Panc1 (cell line): ENCODE data around the gene GRIN2C. TPM values are rescaled to one million over a fixed set of nuclear protein-coding genes. Genes with fewer than 3 reads are reported as not detected.

Experiments used
- ATAC-seq: fragments of 200-7000 bp; cut with Tn5 transposase; 2 replicates; pipeline ENCODE4 v1.9.1; 2020; ENCODE audit warnings: mild to moderate bottlenecking, moderate library complexity
- BruUV-seq: library from RNA; stranded (reverse); fragments of 400-500 nt; replicated peaks from 2 replicates; lab custom pipeline; 2021; lab: Mats Ljungman, UMichigan
- CTCF ChIA-PET: fragments of 300-600 bp; sonication (Branson Sonifier 250); formaldehyde crosslinking; loops from one replicate; lab custom pipeline; 2022; ENCODE audit warnings: antibody characterized with exemption; lab: Charles Lee
- POLR2A ChIA-PET: fragments of 300-600 bp; sonication (Branson Sonifier 250); formaldehyde crosslinking; loops from one replicate; lab custom pipeline; 2022; ENCODE audit warnings: antibody characterized with exemption; lab: Charles Lee
- DNase-seq: peaks from one replicate; pipeline ENCODE4 v3.0.0-alpha.2; 2010; ENCODE audit warnings: low read depth, low spot score
- H3K27ac ChIP-seq: 2 replicates; pipeline ENCODE4 v1.5.1; 2011; ENCODE audit warnings: mild to moderate bottlenecking, low read length, inconsistent platforms
- H3K27me3 ChIP-seq: fragments of 200-500 bp; sonication (Bioruptor generic); 2 replicates; pipeline ENCODE4 v1.6.0; 2014; ENCODE audit warnings: low read length, inconsistent platforms; ENCODE audit not compliant: control insufficient read depth, insufficient read depth
- H3K36me3 ChIP-seq: fragments of 200-500 bp; sonication (Bioruptor generic); 2 replicates; pipeline ENCODE4 v1.5.1; 2014; ENCODE audit warnings: inconsistent platforms, mild to moderate bottlenecking, low read length, moderate library complexity; ENCODE audit not compliant: control insufficient read depth, insufficient read depth
- H3K4me1 ChIP-seq: 2 replicates; pipeline ENCODE4 v1.5.1; 2011; ENCODE audit warnings: inconsistent platforms, mild to moderate bottlenecking, low read length, moderate library complexity; ENCODE audit not compliant: control insufficient read depth, insufficient read depth
- H3K4me3 ChIP-seq, 2 experiments: 2 replicates each; pipeline ENCODE4 v1.5.1; 2011 to 2012; ENCODE audit warnings: low read depth in 2 of 2, low read length in 2 of 2, mild to moderate bottlenecking in 2 of 2, inconsistent platforms in 1 of 2, moderate library complexity in 1 of 2
- H3K9me3 ChIP-seq: fragments of 200-500 bp; sonication (Bioruptor generic); 2 replicates; pipeline ENCODE4 v1.5.1; 2014; ENCODE audit warnings: low read depth, mild to moderate bottlenecking, inconsistent platforms, low read length, moderate library complexity; ENCODE audit not compliant: control insufficient read depth, insufficient read depth
- CTCF ChIP-seq: fragments of 450-650 bp; IDR thresholded peaks from 2 replicates; pipeline ENCODE4 v1.5.1; 2017; ENCODE audit warnings: mild to moderate bottlenecking
- POLR2AphosphoS5 ChIP-seq: IDR thresholded peaks from 2 replicates; pipeline ENCODE4 v1.6.1; 2012; ENCODE audit warnings: mild to moderate bottlenecking, low read depth, low read length, moderate library complexity
- REST ChIP-seq, 2 experiments: IDR thresholded peaks; 2 replicates each; pipeline ENCODE4 v1.6.1; 2011 to 2012; ENCODE audit warnings: low read depth in 2 of 2, control low read depth in 1 of 2, low read length in 1 of 2, mild to moderate bottlenecking in 1 of 2, moderate library complexity in 1 of 2; ENCODE audit not compliant: insufficient read depth in 1 of 2
- SIN3A ChIP-seq: IDR thresholded peaks from 2 replicates; pipeline ENCODE4 v1.6.1; 2012; ENCODE audit warnings: low read depth, mild to moderate bottlenecking, low read length, moderate library complexity, borderline replicate concordance; ENCODE audit not compliant: insufficient read depth
- TCF7L2 ChIP-seq: IDR thresholded peaks from 2 replicates; pipeline ENCODE4 v1.6.1; 2011; ENCODE audit warnings: mild to moderate bottlenecking, low read depth, low read length, inconsistent platforms
- in situ Hi-C: cut with HindIII; loops from 2 replicates; pipeline ENCODE4 v1.10.0; 2016; ENCODE audit warnings: low sequenced_read_pairs, low pct_unique_long_range_greater_than_20kb
- intact Hi-C: fragments of 100-400 bp; cut with micrococcal nuclease; formaldehyde crosslinking; loops from one replicate; pipeline ENCODE4 v1.10.0; 2022; ENCODE audit not compliant: unreplicated experiment
- total RNA-seq: library from RNA; stranded (reverse); gene quantifications from one replicate; pipeline ENCODE4 v1.2.1, GENCODE V29; 2021; ENCODE audit not compliant: unreplicated experiment

Gene GRIN2C
- total RNA-seq, 1 experiment from 2014 or later: 0.10 TPM

DNA sequence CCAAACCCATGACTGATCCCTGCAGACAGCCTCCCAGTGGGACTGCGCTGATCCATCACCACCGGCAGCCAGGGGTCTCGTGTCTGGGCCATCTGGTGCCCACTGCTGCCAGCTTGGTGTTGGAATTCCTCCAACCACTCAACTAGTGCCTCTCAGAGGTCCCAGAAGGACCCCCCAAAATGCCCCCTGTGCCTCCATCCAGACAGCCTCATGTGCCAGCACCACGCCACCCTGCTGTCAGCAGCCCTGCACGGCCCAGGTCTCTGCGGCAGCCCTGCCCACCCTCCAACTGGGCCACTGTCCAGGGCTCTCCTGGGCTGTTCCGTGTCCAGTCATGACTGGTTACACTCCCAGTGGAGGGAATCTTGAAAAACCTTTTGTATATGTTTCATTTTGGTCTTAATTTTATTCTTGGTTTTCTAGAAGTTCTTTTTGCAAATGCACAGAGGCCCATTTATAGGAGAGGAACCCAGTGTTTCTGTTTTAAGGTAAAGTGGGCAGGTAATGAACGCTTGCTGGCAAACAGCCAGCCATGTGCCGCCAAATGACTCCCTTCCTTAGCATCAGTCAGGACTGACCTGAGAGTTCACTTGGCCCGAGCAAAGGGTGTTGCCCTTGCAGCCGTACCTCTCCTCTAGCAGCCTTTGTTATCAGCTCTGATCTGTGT is 34.6 kb downstream of the GRIN2C start:
- ATAC-seq (no peak), DNase-seq (no peak)
- H3K36me3 ChIP-seq: no peaks in the 10 kb centered on the region
- ChIA-PET CTCF (no interaction called here), POLR2A (no interaction called here)
- TF ChIP-seq REST (IDR thresholded peaks at IDR 0.05; ENCODE audit: insufficient read depth in 1 of 2, low read depth in 2 of 2, low read length in 1 of 2) (no peak), CTCF (no peak), TCF7L2 (no peak), POLR2AphosphoS5 (no peak), SIN3A (no peak)
- no peaks in the 10 kb centered on the region for H3K9me3 ChIP-seq
- intact Hi-C loops: no loop called here
- BruUV-seq: no TSS peak
- no peak overlapping the region for H3K4me3 ChIP-seq
- H3K4me1 ChIP-seq: no peaks in the 10 kb centered on the region
- in situ Hi-C loops: no loop called here
- no peaks in the 10 kb centered on the region for H3K27me3 ChIP-seq
- no peak overlapping the region for H3K27ac ChIP-seq

GRCh38 chr17:74822939-74823367 is 36.7 kb downstream of the GRIN2C start:
- POLR2A ChIA-PET: interaction anchor here (0.9 kb wide), 1 partner anchor 18 kb away, joined by 9 read pairs; no protein-coding TSS in a partner anchor
- Histone ChIP-seq H3K36me3 (no peaks in the 10 kb centered on the region), H3K27me3 (no peaks in the 10 kb centered on the region), H3K4me1 (no peaks in the 10 kb centered on the region), H3K4me3 (no peak overlapping the region), H3K27ac (no peak overlapping the region), H3K9me3 (no peaks in the 10 kb centered on the region)
- in situ Hi-C loops (no loop called here), intact Hi-C loops (no loop called here)
- CTCF ChIA-PET: no interaction called here
- no TSS peak for BruUV-seq
- ATAC-seq (no peak), DNase-seq (no peak)
- no peak for TF ChIP-seq TCF7L2
- TF ChIP-seq CTCF: no peak
- no peak for TF ChIP-seq POLR2AphosphoS5
- TF ChIP-seq SIN3A: no peak
- TF ChIP-seq REST (IDR thresholded peaks at IDR 0.05; ENCODE audit: insufficient read depth in 1 of 2, low read depth in 2 of 2, low read length in 1 of 2): no peak
